HTR-8/SVneo (cell line): ENCODE data around the gene HDAC4.
"Not testable (repeated sequence)": the region's sequence is repeated elsewhere in the genome, so short reads cannot be mapped to it uniquely, and the experiment has no call there.

Source experiments
- DNase-seq: peaks from one replicate; pipeline ENCODE4 v3.0.0; 2011; ENCODE audit warnings: low spot score, mixed read lengths; ENCODE audit not compliant: insufficient read length
- FAIRE-seq: peaks from 2 replicates; lab custom pipeline; 2011; peaks lifted over from hg19 to GRCh38; lab: Jason Lieb, UNC

Gene HDAC4

DNA sequence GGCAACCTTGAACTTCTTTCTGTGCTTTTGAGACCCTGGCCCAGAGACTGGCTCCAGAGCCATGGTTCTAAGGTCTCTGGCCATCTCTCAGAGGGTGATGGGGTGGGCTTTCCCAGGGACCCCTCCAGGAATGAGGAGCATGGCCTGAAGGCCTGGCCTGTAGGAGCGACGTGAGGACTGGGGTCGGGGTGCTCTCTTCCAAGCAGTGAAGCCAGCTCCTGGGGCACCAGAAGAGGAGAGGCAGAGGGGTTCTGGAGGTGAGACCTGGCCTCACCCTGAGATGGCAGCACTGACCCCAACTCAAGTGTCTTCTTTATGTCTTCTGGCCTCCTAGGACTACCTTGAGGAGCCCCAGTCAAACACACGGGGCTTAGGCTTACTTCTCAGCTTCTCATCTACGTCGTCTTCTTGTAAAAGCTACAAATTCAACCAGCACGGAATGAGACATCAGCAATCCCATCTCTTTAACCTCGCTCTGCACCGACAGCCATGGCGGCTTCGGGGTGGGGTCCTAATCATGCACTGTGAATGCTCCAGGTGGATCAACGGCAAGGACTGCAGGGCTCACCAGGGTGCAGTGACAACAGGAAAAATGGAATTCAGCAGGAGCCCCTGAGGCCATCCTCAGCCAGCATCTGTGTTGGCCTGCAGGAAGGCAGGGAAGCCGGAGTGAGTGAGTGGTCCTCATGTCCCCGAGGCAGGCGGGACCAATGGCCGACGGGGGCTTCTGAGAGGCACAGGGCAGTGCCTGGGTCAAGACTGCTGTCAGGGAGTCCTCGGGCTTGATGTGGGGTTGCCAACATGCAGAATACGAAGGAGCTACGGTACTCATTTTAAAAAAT, 214.1 kb downstream of the HDAC4 start:
- FAIRE-seq = no peak

DNA sequence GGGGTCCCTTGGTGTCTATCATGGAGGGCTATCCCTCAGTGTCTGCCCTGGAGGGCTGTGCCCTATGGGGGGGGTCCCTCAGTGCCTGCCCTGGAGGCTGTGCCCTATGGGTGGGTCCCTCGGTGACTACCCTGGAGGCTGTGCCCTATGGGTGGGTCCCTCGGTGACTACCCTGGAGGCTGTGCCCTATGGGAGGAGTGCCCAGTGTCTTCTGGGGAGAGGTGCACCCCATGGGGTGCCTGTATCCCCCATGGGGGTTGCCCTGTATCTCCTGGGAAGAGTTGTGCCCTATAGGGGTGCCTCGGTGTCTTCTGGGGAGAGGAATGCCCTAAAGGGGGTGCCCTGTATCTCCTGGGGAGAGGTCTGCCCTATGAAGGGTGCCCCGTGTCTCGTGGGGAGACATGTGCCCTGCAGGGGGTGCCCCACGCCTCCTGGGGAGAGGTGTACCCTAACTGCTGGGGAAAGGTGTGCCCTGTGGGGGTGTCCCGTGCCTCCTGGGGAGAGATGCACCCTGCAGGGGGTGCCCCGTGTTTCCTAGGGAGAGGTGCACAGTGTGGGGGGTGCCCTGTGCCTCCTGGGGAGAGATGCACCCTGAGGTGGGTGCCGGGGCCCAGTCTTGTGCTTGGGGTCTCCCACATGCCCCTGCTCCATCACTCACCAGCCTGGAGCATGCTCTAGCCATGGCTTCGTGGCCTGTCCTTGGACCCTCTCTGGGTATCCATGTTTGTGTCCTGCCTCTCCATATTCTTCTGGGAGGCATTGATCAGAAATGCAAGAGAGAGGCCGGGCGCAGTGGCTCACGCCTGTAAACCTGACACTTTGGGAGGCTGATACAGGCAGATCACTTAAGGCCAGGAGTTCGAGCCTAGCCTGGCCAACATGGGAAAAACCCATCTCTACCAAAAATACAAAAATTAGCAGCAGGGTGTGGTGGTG, 215.6 kb downstream of the HDAC4 start:
- DNase-seq (no peak), FAIRE-seq (no peak)

More for the DNA sequence above, 214.1 kb downstream of the HDAC4 start:
- no peak for DNase-seq

DNA sequence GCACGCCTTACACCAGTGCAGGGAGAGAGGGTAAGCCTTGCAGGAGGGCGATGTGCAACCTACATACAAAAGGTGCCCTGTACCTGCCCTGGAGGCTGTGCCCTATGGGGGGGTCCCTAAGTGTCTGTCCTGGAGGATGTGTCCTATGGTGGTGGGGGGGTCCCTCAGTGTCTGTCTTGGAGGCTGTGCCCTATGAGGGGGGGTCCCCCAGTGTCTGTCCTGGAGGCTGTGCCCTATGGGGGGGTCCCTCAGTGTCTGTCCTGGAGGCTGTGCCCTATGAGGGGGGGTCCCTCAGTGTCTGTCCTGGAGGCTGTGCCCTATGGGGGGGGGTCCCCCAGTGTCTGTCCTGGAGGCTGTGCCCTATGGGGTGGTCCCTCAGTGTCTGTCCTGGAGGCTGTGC, 216.6 kb downstream of the HDAC4 start:
- no peak for DNase-seq
- no peak for FAIRE-seq

DNA sequence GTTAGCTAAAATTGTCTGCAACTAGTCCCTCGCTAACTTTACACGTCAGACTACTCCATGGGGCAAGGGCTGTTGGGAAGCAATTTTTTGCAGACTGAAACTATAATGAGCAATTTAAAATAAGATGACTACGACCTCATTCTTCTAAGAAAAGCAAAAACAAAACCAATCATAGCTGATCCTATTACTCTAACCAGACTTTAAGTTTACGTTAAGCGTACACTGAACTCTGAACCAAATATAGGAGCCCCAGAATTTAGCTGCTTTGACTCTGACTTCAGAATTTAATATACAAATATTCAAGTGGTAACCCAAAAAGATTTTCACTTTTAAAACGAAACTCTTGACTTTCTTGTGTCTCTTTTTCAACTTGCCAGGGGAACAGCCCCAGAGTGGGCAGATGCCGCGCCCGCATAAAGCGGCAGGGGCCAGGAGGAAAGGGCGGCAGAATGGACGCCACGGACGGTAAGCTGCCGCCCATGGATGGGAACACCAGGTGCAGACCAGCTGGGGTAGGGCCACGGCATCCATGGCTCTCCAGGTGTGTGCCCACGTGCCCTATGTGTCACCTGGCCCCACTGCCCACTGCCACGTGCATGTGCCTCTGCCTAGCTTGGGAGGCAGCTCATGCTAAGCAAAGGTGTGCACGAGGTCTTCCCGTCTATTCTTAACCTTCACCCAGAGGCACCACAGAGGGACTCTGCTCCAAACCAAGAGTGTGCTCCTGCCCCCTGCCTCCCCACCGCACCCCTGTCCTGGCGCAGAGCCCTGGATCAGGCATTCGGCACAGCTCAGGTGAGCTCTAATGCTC, 217.6 kb downstream of the HDAC4 start:
- FAIRE-seq = no peak
- DNase-seq = no peak

DNA sequence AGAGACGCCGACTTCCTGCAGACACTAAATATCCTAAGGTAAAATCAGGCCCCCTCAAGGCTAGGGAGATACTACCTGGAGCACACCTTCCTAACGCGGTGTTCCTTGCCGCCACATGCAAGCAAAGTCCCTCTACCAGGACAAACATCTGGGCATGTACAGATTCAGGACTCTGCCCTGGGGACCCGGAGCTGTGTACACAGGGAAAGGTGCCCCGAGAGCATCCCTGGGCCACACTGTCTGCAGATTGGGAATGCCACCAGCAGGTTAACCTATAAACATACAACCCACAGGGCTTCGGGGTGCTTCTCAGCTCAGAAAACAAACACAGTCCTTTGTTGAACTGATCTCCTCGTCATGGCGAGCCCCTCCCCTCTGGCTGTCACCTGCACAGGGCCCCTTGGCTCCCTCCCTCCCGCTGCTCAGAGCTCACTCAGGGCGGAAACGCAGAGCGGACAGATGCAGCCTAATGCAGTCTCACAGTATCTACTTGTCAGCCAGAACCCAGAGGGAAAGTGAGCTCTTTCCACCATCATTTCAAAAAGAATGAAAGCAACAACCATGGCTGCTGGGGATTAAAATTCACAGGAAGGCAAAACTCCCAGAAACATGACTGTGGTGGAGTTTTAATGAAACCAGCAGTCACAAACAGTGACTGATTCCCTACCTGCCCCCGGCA, 218.8 kb downstream of the HDAC4 start:
- no peak for FAIRE-seq
- DNase-seq = no peak

DNA sequence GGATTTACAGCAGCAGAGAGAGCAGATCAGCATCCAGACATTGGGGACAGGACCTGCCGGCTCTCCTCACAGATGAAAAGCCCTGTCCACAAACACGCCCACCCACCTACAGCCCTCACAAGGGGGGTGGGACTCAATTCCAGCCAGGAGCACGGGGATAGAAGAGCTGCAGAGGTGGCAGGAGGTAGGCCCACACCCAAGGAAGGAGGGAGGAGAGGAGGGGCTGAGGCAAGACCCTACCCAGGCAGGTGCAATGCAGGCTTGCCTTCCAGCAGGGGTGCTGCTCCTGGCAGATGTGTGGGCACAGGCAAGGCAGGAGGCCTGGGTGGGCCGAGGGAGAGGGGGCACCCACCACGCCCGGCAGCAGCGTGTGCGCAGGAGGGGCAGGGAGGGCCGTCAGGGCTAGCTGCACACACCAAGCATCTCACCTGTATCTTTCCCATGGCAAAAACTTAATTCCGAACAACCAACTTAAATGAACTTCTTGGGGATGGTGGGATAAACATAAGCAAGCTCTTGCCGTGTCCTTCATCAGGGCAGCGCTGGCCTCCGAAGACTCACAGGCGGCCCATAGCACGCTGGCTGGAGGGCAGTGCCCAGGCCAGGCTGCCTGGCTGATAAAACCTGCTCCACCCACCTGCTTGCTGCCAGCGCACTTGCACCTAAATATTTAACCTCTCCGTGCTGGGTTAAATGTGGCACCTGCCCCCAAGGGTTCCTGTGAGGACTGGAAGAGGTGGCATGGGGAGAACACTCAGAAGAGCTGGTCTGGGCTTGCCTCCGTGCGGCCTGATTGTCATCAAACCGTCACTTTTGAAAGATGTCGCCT, 219.5 kb downstream of the HDAC4 start:
- DNase-seq (no peak), FAIRE-seq (no peak)

DNA sequence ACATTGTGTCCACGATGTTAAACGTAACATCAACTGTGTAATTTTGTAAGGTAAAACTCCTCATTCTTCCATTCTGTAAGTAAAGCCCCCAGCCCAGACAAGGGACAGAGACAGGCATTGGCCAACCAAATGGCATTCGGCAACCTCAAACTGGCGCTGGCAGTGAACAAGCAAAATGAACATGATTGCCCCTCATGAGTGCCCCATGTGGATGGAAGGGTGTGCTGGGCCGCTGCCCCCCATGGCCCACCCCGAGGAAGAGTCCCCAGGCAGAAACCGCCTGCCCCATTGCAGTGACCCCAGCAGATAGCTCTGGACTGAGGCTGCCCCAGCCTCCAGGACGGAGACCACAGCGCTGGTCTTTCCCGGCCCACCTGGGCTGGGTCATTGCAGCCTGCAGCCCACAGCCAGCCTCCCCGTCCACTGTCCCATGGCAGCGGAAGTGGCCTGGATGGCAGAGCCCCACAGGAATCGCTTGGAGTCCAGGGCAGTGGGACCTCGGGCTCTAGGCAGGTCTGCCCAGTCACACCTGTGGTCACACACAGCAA, 220.2 kb downstream of the HDAC4 start:
- FAIRE-seq (no peak), DNase-seq (no peak)

DNA sequence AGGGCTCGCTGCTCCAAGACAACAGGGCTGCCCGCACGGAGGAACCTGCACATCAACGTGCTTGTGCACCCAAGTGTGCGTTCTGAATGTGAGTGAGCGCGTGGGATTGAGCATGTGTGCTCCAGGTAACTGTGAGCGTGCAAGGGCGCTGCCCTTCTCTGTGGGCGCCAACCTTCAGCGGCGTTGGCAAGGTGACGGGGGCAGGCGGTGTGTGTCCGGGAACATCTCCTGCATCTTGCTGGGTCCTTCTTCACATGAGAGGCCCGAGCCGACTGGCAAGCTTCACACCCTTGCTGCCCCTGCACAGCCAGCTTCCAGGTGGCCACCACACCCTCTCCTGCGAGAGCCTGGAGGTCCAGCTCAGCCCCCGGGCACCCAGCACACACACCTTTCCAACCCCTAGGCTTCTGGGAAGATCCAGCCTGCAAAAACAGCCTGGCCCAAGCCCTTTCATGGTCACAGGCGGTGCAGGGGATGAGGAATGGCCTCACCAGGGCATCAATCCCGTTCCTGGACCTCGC, 220.9 kb downstream of the HDAC4 start:
- no peak for FAIRE-seq

DNA sequence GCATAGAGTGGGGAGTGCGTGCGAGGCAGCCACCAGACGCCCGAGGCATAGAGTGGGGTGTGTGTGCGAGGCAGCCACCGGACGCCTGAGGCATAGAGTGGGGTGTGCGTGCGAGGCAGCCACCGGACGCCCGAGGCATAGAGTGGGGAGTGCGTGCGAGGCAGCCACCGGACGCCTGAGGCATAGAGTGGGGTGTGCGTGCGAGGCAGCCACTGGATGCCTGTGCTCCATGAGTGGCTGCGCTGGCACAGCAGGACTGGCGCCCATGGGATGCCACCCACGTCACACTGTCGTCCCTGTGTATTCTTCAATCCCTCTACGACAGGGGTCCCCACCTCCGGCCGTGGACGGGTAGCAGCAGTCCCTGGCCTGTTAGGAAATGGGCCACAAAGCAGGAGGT, 221.9 kb downstream of the HDAC4 start:
- FAIRE-seq = no peak
- DNase-seq = no peak

More for the DNA sequence above, 220.9 kb downstream of the HDAC4 start:
- no peak for DNase-seq

DNA sequence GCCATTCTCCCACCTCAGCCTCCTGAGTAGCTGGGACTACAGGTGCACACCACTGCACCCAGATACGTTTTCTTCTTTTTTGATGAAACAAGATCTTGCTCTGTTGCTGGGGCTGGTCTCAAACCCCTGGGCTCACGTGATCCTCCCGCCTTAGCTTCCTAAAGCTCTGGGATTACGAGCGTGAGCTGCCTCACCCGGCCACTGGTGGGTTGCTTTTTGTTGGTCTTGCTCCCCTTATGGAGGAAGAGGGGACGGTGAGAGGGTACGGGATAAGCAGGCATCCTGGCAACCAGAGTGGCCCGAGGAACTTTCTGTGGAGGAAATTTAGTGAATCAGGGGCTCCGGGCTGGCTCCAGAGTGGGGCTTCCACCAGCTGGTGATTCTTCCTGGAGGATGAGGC, 222.3 kb downstream of the HDAC4 start:
- DNase-seq (no peak), FAIRE-seq (no peak)

DNA sequence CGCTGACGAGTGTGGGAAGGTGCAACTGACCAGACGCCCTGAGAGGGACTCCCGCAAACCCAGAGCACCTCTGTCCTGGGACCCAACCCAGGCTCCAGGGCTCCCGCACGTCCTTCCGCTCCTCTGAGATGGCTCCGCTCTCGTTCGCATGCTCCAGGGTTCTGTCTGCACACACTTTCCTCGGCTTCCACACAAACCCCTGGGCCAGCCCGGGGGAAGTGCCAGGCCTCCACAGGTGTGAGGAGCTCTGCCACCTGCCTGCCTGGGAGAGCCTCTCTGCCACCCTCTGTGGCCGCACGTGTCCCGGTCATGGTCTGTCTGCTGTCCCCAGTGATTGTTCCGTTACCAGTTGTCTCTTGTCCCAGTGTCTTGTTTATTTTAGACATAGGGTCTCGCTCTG, 222.9 kb downstream of the HDAC4 start:
- DNase-seq (no peak), FAIRE-seq (no peak)

DNA sequence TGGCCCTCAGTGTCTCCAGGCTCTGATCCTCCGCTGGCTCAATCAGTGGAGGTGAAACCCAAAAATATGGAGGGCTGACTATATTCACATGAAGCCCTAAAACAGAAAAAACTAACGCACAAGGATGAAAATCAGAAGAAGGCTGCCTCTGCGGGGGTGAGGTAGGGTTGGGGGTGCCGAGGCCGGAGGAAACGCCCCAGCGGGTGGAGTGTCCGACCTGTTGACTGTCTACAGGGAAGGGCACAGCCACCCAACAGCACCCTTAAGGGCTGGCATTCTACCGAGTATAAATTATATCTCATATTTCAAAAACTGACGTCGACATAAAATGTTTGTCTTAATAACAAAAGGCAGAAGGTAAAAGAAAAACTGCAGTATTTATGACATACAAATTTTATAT, 223.5 kb downstream of the HDAC4 start:
- FAIRE-seq (no peak), DNase-seq (no peak)

DNA sequence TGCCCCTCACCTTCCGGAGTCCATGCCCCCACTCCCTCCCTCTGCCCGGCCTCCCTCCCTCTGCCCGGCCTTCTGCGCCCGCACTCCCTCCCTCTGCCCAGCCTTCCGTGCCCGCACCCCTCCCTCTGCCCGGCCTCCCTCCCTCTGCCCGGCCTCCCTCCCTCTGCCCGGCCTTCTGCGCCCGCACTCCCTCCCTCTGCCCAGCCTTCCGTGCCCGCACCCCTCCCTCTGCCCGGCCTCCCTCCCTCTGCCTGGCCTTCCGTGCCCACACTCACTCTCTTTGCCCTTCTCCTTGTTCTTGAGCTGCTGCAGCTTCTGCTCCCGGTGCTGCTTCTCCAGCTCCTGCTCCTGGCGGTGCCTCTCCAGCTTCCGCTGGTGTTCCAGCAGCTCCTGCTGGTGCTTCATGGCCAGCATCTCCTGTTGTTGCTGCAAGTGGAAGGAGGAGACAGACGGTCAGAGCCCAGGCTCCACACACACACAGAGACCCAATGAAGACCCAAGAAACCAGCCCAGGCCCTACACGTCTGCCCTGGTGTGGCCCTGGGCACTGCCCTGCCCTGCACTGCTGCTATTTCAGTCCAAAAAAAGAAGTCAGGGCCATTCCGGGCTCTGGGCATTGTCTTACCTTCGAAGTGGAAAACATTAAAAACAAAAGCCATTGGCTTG, 224.5 kb downstream of the HDAC4 start:
- not testable (repeated sequence) for FAIRE-seq, DNase-seq

DNA sequence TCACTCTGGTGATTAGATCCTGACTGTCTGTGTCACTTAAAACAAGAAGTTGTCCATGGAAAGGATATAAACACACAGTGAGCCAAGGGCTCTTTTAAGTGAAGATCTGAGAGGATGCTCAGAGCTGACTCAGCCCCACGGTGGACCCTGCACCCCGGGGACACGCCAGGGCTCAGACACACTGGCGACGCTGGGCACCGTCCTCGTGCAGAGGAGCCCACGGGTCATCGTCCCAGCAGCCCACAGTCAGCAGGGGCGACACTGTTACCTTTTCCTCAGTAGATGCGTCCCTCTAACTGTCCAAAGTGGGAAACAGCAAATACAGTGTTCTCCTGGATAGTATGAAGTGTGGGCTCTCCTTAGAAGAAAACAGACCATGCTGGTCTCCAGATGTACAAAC, 225.6 kb downstream of the HDAC4 start:
- DNase-seq (no peak), FAIRE-seq (no peak)

DNA sequence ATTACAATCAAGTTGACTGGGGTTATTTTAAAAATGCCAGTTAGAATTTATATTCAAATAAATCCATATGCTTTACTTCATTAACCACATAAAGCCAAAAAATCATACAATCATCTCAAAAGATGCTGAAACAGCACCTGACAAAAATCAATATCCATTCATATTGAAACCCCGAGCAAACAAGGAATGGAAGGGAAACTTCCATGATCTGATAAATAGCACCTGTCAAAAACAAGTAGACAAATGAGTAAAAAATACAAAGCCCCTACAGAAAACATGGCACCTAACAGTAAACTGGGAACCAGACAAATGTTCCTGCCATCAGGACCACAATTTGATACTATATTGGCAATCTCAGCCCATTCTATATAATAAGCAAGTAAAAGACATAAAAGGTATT, 227.5 kb downstream of the HDAC4 start:
- FAIRE-seq = no peak
- DNase-seq = no peak

DNA sequence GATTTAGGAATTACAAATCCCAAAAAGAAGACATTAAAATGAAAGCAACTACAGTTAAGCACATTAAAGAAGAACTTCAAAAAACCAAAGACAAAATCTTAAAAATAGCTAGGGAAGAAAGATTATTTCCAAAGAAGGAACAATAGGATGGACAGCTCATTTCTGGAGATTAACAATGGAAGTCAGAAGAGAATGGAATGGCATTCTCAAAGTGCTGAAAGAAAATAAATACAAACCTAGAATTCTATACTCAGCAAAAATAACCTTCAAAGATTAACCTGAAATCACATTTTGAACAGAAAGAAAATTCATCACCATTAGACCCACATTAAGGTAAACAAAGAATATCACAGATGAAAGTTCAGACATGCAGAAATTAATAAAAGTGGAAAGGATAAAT, 229.2 kb downstream of the HDAC4 start:
- FAIRE-seq (no peak), DNase-seq (no peak)

DNA sequence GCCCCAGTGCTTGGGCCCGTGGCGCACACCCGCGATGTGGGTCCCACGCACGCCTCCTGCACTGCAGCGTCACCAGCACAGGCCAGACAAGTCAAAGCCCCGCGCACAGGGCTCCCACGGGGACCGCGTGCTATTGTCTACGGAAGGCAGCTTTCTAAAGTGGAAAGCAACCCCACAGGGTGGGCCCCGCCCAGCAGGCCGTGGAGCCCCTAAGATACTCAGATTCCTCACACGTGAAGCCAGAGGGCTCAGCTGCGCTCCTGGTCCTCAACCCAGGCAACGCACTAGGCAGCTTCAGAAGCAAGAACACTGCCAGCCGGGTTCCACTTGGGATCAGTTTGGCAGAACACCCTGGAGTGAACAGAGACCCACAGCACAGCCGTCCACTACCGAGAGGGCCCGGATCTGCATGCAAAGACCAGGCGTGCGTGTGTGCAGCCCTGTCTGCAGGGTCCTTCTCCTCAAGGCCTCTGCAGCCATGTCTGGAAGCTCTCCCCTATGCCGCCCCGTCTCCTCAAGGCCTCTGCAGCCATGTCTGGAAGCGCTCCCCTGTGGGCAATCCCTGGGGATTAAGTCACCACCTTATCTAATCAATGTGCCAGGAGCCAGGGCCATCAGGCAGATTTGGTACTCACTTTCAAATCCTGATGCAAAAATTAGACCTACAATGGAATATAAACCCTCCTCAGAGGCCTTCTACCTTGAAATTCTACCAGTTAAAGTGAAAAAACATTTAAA, 231.3 kb downstream of the HDAC4 start:
- no peak for DNase-seq
- FAIRE-seq = no peak
